NB4 (cell line): ENCODE measurements around the gene SYT13.

Source experiments
- CTCF ChIP-seq: IDR thresholded peaks from one replicate; pipeline ENCODE4 v1.5.1; 2012; ENCODE audit warnings: low read depth, low read length
- POLR2A ChIP-seq: IDR thresholded peaks from 2 replicates; pipeline ENCODE4 v1.6.1; 2011; ENCODE audit warnings: mild to moderate bottlenecking; ENCODE audit not compliant: insufficient read length; ENCODE audit errors: extremely low read depth

- TF ChIP-seq CTCF (no peak), POLR2A (no peak)
Measured at GRCh38 chr11:45278714-45279113, 7.4 kb downstream of the SYT13 start.
